ENCODE measurements around the gene PTGDS. TPM values are rescaled to one million over a fixed set of nuclear protein-coding genes. Genes with fewer than 3 reads are reported as not detected.

The PTGDS gene
- total and polyA plus RNA-seq, 2 donors (not counting 1 experiment from before 2014, with no cell fraction given) = 0.13 TPM; not detected in 1

- ATAC-seq (ENCODE audit: low read depth) = no peak
- Histone ChIP-seq H3K9me3 (ENCODE audit: control extremely low read depth in 1 of 3, control insufficient read depth in 2 of 3, insufficient read depth in 1 of 3, low read length in 2 of 3) (peaks cover 0 to 2% (median 0%) of the 10 kb centered on the region in 3 donors), H3K27me3 (replicated peaks in 1 of 4; ENCODE audit: control extremely low read depth in 1 of 4, control insufficient read depth in 3 of 4, insufficient read depth in 4 of 4, low read length in 3 of 4) (peaks cover 0 to 6% (median 0%) of the 10 kb centered on the region in 4 experiments), H3K79me2 (ENCODE audit: control insufficient read depth, insufficient read depth, low read length) (no peaks in the 10 kb centered on the region), H3K4me3 (ENCODE audit: control extremely low read depth in 1 of 5, extremely low read depth in 1 of 5, insufficient read depth in 1 of 5, low read depth in 2 of 5, low read length in 4 of 5) (no peak overlapping the region), H3K4me2 (replicated peaks; ENCODE audit: low read depth, low read length, poor library complexity, severe bottlenecking) (no peak overlapping the region), H3K9ac (ENCODE audit: low read length) (no peak overlapping the region), H3K36me3 (replicated peaks in 1 of 2; ENCODE audit: control extremely low read depth in 1 of 2, control insufficient read depth in 1 of 2, extremely low read depth in 1 of 2, insufficient read depth in 2 of 2, low read length in 1 of 2) (no peaks in the 10 kb centered on the region), H4K20me1 (ENCODE audit: control insufficient read depth, insufficient read depth, low read length, poor library complexity, severe bottlenecking) (no peaks in the 10 kb centered on the region), H2AFZ (ENCODE audit: insufficient read depth, low read depth, low read length, poor library complexity, severe bottlenecking) (no peak overlapping the region), H3K4me1 (ENCODE audit: control insufficient read depth in 2 of 2, insufficient read depth in 2 of 2, low read length in 2 of 2) (peaks cover 5 to 8% of the 10 kb centered on the region in 2 donors), H3K27ac (ENCODE audit: low read length in 2 of 2) (no peak overlapping the region)
- no peaks in the 10 kb centered on the region for H3K27me3 Mint-ChIP-seq
- DNase-seq = no peak
- TF ChIP-seq CTCF (IDR thresholded peaks at IDR 0.05) = no peak
- no peak for TF ChIP-seq EZH2 (IDR thresholded peaks at IDR 0.05; ENCODE audit: borderline replicate concordance, insufficient read depth, low read depth, low read length, poor library complexity, severe bottlenecking)
- intact Hi-C loops (cut with micrococcal nuclease) = no loop called here
- H3K27ac Mint-ChIP-seq = no peak overlapping the region
- ChIA-PET CTCF (no interaction called here), POLR2A (no interaction called here)
- H3K9me3 Mint-ChIP-seq (ENCODE audit: insufficient read depth) = no peaks in the 10 kb centered on the region
- H3K4me1 Mint-ChIP-seq = peaks cover 4% of the 10 kb centered on the region
- H3K4me3 Mint-ChIP-seq = no peak overlapping the region
- 90% methylated on average over 17 of the region's 25 CpGs for WGBS (ENCODE audit: insufficient coverage)
Measured at GRCh38 chr9:136954270-136955083, 22.8 kb upstream of the PTGDS start.

- ATAC-seq (ENCODE audit: low read depth) (no peak), DNase-seq (no peak)
- H3K27me3 Mint-ChIP-seq = no peaks in the 10 kb centered on the region
- no peak overlapping the region for H2AFZ ChIP-seq (ENCODE audit: insufficient read depth, low read depth, low read length, poor library complexity, severe bottlenecking)
- no peaks in the 10 kb centered on the region for H3K36me3 ChIP-seq (replicated peaks in 1 of 2; ENCODE audit: control extremely low read depth in 1 of 2, control insufficient read depth in 1 of 2, extremely low read depth in 1 of 2, insufficient read depth in 2 of 2, low read length in 1 of 2)
- H3K9me3 Mint-ChIP-seq (ENCODE audit: insufficient read depth) = no peaks in the 10 kb centered on the region
- no peaks in the 10 kb centered on the region for H3K79me2 ChIP-seq (ENCODE audit: control insufficient read depth, insufficient read depth, low read length)
- no peaks in the 10 kb centered on the region for H3K4me1 Mint-ChIP-seq
- TF ChIP-seq CTCF (IDR thresholded peaks at IDR 0.05) (no peak), EZH2 (IDR thresholded peaks at IDR 0.05; ENCODE audit: borderline replicate concordance, insufficient read depth, low read depth, low read length, poor library complexity, severe bottlenecking) (no peak)
- no peak overlapping the region for H3K9ac ChIP-seq (ENCODE audit: low read length)
- 92% methylated on average over 14 of the region's 14 CpGs for WGBS (ENCODE audit: insufficient coverage)
- no peak overlapping the region for H3K27ac ChIP-seq (ENCODE audit: low read length in 2 of 2)
- no peak overlapping the region for H3K4me3 ChIP-seq (ENCODE audit: control extremely low read depth in 1 of 5, extremely low read depth in 1 of 5, insufficient read depth in 1 of 5, low read depth in 2 of 5, low read length in 4 of 5)
- intact Hi-C loops (cut with micrococcal nuclease) = no loop called here
- CTCF ChIA-PET = no interaction called here
- POLR2A ChIA-PET = no interaction called here
- H3K27ac Mint-ChIP-seq = no peak overlapping the region
- peaks cover 0 to 6% (median under 1%) of the 10 kb centered on the region in 4 experiments for H3K27me3 ChIP-seq (replicated peaks in 1 of 4; ENCODE audit: control extremely low read depth in 1 of 4, control insufficient read depth in 3 of 4, insufficient read depth in 4 of 4, low read length in 3 of 4)
- no peak overlapping the region for H3K4me3 Mint-ChIP-seq
- H3K4me2 ChIP-seq (replicated peaks; ENCODE audit: low read depth, low read length, poor library complexity, severe bottlenecking) = no peak overlapping the region
- H3K9me3 ChIP-seq (ENCODE audit: control extremely low read depth in 1 of 3, control insufficient read depth in 2 of 3, insufficient read depth in 1 of 3, low read length in 2 of 3) = peaks cover 0 to 2% (median 0%) of the 10 kb centered on the region in 3 donors
- H4K20me1 ChIP-seq (ENCODE audit: control insufficient read depth, insufficient read depth, low read length, poor library complexity, severe bottlenecking) = no peaks in the 10 kb centered on the region
- peaks cover 3 to 4% of the 10 kb centered on the region in 2 donors for H3K4me1 ChIP-seq (ENCODE audit: control insufficient read depth in 2 of 2, insufficient read depth in 2 of 2, low read length in 2 of 2)
Measured at GRCh38 chr9:136955202-136955942, 21.9 kb upstream of the PTGDS start.

Measured in B cell (primary cell).